Measurements from ENCODE around the gene CYBC1.

The CYBC1 gene

DNA sequence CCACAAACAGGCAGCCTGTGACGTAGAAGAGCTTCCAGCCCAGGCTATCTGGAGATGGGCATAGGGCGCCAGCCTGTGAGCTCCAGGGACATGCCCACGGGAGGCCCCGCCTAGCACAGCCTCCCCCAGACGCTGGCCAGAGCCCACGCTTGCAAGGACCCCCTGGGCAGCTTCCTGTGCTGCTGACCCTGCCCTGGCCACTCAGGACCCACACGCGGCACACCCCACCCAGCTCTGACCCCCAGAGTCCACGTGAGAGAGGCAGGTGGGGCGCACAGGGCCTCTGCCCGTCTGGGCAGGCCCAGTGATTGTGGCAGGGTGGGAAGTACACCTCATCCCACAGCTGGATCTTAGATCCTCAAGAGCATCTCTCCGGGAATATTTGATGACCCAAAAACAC, 3.9 kb downstream of the CYBC1 start:
- no peak for DNase-seq

- no peak for DNase-seq
Measured at GRCh38 chr17:82446124-82446523, 4.4 kb downstream of the CYBC1 start.

- no peak for DNase-seq
Measured at GRCh38 chr17:82445542-82445941, 5.0 kb downstream of the CYBC1 start.

GRCh38 chr17:82444941-82445521, 5.5 kb downstream of the CYBC1 start:
- no peak for DNase-seq

- DNase-seq = no peak
Measured at GRCh38 chr17:82444284-82444893, 6.2 kb downstream of the CYBC1 start.

DNA sequence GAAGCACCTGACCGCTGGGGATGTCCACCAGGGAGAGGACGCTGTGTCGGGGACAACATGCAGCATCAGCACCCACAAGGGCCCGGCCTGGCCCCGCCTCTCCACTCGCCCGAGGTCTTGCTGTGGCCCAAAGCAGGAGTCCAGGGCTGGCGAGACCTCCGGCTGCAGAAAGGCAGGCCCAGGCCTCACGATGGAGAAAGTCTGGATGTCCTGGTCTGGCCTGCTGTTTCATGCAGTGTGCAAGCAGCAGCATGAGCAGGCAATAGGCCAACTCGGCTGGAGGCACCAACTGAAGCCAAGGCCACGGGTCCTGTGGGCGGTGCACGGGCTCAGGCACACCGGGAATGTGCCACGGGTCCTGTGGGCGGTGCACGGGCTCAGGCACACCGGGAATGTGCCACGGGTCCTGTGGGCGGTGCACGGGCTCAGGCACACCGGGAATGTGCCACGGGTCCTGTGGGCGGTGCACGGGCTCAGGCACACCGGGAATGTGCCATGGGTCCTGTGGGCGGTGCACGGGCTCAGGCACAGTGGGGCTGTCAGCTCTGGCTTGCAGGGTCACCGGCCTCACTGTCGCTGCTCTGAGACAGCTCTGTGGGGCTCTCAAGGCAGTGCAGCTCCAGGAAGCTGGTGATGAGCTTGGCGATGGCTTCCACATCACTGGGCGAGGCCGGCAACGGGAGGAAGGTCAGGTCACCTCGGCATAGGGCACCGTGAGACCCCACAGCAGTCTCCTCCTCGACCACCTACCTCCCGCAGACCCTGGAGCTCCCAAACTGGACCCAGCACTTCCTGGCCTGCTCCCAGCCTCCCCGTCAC, 6.9 kb downstream of the CYBC1 start:
- DNase-seq = no peak

DNA sequence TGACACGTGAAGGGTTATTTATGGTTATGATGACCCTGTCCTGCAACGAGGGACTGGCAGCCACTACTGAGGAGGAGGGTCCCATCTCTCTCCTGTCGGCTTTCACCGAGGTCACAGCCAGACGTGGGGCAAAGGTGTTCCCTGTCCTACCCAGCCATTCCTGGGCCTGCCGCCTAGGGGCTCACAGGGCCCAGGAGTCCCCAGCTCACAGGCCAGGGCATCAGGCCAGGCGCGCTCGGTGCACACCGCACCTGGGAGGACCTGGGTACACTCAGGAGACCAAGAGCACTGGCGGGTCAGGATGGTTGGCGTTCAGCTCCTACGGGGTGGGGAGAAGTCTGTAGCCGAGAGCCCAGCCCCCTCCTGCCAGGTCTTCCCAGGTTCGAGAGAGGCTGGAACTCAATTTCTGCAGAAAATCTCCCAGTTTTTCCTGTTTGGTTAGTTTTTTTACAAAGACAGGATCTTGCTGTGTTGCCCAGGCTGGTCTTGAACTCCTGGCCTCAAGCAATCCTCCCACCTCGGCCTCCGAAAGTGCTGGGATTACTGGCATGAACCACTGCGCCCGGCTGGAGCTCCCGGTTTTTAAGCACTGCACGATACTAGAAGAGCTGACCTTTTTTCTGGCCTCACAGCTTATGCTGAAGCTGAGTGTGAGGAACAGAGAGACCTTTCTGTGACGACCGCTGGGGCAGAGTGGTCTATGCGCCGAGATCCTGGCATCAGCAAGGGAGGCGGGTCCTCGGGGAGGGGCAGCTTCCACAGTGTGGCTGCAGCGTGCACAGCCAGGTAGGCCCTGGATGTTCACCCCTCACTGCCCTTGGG, 7.7 kb downstream of the CYBC1 start:
- no peak for DNase-seq

GRCh38 chr17:82441691-82442487, 8.7 kb downstream of the CYBC1 start:
- DNase-seq = no peak

DNA sequence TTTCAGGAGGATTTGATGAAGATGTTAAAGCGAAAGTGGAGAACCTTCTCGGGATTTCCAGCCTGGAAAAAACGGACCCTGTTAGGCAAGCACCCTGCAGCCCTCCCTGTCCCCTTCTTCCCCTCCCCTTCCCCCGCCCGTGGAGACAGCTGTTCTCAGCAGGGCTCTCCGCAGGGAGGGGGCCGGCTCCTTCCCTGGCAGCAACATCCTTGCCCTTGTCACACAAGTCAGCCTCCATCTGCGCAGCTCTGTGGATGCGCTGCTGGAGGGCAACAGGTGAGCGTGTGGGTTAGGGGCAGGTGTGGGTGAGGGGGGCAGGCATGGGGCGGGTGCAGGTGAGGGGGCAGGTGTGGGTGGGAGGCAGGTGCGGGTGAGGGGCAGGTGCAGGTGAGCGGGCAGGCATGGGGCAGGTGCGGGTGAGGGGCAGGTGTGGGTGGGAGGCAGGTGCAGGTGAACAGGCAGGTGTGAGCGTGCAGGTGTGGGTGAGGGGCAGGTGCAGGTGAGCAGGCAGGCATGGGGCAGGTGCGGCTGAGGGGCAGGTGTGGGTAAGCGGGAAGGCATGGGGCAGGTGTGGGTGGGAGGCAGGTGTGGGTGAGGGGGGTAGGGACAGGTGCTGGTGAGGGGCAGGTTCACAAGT, 9.4 kb downstream of the CYBC1 start:
- DNase-seq = no peak

DNA sequence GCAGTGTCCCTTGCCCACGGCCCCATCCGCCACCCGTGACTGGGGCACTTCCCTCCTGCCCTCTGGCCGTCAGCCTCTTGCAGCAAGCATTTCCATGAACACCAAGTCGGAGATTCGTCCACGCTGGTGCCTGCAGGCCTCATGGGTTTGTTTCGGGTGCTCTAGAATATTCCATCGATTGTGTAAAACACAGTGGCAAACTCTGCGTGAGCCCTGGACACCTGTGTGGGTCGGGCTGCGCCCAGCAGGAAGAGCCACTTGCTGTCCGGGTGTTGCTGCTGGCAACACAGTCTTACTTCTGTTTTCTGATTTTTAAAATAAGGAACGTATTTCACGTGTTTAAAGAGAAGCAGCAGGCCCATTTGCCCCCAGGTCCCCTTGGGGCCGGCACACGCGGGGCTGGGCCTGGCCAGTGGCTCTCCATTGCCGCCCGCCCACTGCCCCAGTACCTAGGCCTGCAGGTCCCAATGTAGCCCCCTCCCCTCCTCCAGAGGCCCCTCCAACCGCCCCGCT, 10.0 kb downstream of the CYBC1 start:
- DNase-seq = no peak

- no peak for DNase-seq
Measured at GRCh38 chr17:82439829-82440365, 10.7 kb downstream of the CYBC1 start.

- DNase-seq = no peak
Measured at GRCh38 chr17:82439194-82439828, 11.2 kb downstream of the CYBC1 start.

GRCh38 chr17:82438401-82439193, 12.0 kb downstream of the CYBC1 start:
- DNase-seq = no peak

DNA sequence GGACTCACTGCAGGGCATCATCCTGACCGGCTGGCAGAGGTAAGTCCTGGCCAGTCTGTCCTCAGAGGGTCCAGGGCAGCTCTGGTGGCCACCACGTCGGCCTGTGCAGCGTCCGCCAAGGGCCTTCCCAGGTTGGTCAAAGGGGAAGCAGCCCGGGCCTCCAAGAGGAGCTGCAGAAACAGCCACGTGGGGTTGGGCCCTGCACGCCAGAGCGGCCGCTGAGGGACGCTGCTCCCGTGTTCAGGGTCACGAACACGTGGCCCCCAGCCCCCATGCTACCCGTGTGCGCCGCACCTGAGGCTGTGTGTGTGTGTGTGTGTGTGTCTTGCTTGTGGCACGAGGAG, 13.3 kb downstream of the CYBC1 start:
- no peak for DNase-seq

DNA sequence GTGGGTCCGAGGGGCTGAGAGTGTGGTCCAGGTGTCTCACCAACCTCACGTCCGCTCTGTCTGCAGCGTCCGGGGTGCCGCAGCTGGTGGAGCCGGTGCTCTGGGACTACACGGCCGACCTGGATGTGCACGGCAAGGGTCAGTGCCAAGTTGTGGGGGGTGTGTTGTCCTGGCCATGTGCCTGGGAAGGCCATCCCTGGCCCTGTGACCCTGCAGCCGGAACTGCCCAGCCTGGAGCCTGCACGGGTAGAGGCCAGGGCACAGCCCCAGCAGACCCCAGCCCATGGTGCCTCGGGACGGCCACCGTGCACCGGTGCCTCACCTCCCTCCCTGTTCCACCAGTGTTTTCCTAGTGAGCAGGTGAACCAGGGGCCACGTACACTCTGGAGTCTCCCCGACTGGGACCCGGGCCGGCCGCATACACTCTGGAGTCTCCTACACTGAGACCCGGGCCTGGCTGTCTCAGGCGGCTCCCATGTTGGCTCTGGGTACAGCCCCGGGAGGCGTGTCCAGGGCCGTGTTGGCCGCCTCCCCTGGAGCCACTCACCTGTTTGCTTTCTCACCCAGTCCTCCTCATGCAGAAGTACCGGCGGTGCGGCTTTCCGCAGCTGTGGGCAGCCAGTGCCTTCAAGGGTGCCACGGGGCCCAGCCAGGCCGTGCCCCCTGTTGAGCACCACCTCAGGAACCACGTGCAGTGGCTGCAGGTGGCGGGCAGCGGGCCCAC, 13.8 kb downstream of the CYBC1 start:
- DNase-seq = no peak

DNA sequence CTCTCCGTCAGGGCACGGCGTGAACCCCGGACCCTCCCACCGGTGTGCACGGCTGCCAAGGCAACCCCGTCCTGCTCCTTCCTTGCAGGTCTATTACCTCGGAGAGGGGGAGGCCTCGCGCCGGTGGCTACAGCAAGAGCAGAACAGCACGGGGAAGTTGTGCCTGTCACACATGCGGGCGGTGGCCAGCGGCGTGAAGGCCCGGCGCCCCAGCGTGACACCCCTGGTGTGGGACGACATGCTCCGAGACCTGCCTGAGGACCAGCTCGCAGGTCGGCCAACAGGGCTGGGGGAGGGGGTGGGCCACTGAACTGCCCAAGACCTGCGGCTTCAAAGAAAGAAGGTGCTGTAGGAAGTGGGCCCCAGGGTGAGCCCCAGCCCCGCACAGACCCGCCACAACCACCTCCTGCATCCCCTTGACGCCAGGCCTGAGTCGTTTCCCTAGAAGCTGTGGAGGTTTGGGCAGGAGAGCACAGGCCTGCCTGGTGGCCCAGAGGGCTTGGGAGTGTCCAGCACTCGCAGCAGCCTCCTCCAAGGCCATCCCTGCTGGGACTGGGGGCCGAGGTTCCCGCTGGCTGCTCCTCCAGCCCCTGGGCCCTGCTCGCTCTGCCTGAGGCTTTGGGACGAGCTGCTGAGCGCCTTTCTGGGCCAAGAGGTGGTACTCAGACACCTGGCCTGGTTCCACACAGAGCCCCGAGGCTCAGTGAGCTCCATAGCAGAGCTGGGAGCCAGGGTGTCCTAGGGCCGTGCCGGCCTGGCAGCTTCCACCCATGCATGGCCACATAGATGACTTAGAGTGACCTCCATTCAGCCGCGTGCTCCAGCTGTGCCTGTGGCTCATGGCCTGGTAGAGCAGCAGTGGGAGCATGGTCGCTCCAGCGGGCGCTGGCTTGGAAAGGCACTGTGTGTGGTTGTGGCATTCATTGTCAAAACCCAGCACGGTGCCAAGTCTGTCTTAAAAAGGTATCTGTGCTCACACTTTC, 14.7 kb downstream of the CYBC1 start:
- DNase-seq = no peak

DNA sequence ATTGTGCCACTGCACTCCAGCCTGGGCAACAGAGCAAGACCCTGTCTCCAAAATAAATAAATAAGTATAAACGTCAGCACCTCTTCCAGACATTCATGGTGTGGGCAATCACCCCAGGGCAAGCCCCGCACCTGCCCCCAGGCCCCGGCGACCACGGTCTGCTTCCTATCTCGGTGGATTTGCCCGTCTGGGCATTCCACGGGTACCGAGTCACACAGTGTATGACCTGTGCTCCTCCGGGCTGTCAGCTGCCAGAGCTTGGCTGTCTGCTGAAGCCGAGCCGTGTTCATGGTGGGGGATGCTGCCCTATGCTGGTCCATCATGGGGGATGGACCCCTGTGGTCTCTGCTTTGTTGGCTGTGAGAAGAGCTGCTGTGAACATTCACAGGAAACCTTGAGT, 15.4 kb downstream of the CYBC1 start:
- no peak for DNase-seq

- DNase-seq = no peak
Measured at GRCh38 chr17:82434216-82434565, 16.4 kb downstream of the CYBC1 start.
